ENCODE measurements around the gene GRAMD1B.

DNA sequence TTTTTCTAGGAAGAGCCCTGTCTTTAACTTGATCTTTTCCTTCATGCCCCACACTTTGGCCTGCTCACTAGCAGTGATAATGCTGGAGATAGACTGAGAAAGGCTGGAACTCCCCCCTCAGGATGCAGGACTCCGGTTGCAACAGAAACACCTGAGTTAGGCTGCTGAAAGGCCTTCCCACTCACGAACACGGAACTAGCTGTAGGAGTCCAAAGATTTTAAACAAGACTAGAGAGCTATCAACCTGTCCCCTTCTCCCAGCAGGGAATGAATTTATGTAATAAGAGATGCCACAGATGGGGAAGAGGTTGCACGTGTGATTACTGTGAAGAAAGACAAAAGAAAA, 211.4 kb downstream of the GRAMD1B start:
- TF ChIP-seq POLR2A (IDR thresholded peaks at IDR 0.05; ENCODE audit: low read length) (no peak), GATA1 (IDR thresholded peaks at IDR 0.05; ENCODE audit: low read depth, low read length) (no peak)

Data from erythroblast (primary cell).